ENCODE measurements around the gene TRNT1.

DNA sequence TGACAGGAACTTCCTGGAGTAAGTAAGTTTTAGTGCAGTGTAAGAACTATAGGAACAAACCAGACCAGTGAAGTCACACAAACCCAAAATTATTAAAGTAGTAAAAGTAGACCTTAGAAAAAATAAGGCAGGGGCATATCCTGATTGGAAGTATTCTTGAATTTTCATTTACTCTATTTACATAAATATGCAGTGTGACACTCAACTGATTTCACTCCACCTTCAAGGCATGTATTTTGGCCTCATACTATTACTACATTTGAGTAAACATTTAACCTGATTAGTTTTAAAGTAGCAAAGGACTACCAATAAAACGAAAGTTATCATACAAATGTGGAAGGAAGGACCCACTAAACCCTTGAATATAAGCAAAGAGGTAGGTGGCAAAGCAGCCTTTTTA, 22.8 kb downstream of the TRNT1 start:
- no peak for TF ChIP-seq POLR2AphosphoS5 (IDR thresholded peaks at IDR 0.05; ENCODE audit: low read depth, low read length)
- no peak for TF ChIP-seq EZH2 (IDR thresholded peaks at IDR 0.05)
- TF ChIP-seq, protein P1, sequence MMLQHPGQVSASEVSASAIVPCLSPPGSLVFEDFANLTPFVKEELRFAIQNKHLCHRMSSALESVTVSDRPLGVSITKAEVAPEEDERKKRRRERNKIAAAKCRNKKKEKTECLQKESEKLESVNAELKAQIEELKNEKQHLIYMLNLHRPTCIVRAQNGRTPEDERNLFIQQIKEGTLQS (IDR thresholded peaks at IDR 0.05) = no peak
- TF ChIP-seq CTCF (IDR thresholded peaks at IDR 0.05 in 2 of 3, conservative IDR thresholded peaks at IDR 0.05 in 1 of 3; ENCODE audit: borderline replicate concordance in 1 of 3, insufficient read depth in 1 of 3, low read depth in 2 of 3, low read length in 2 of 3) = no peak
- TF ChIP-seq EZH2phosphoT487 (IDR thresholded peaks at IDR 0.05; ENCODE audit: borderline replicate concordance) = no peak
- TF ChIP-seq POLR2A (IDR thresholded peaks at IDR 0.05; ENCODE audit: borderline replicate concordance, extremely low read depth, insufficient read depth, insufficient read length) = no peak
- TF ChIP-seq SIN3A (IDR thresholded peaks at IDR 0.05; ENCODE audit: low read depth) = no peak
